Caco-2 (cell line): ENCODE measurements around the gene NPW. TPM values are rescaled to one million over a fixed set of nuclear protein-coding genes. Genes with fewer than 3 reads are reported as not detected.

Experiments
- BruUV-seq: library from RNA; stranded (reverse); fragments of 400-500 nt; replicated peaks from 2 replicates; lab custom pipeline; 2021; lab: Mats Ljungman, UMichigan
- CTCF ChIA-PET: fragments of 300-600 bp; sonication (Branson Sonifier 250); formaldehyde crosslinking; loops from one replicate; lab custom pipeline; 2022; ENCODE audit warnings: antibody characterized with exemption; lab: Charles Lee
- POLR2A ChIA-PET: fragments of 300-600 bp; sonication (Branson Sonifier 250); formaldehyde crosslinking; loops from one replicate; lab custom pipeline; 2022; ENCODE audit warnings: antibody characterized with exemption; lab: Charles Lee
- DNase-seq, 2 experiments: peaks; one replicate each; pipeline versions ENCODE4 v3.0.0 to v3.0.0-alpha.2; 2020 to 2022
- H3K27me3 ChIP-seq: replicated peaks from 2 replicates; pipeline ENCODE4 v1.6.0; 2011; ENCODE audit warnings: low read length; ENCODE audit not compliant: control insufficient read depth, insufficient read depth
- H3K36me3 ChIP-seq: 2 replicates; pipeline ENCODE4 v1.5.1; 2011; ENCODE audit warnings: low read length; ENCODE audit not compliant: control insufficient read depth, insufficient read depth
- H3K4me1 ChIP-seq: fragments of 250-450 bp; sonication (Bioruptor Pico); 2 replicates; pipeline ENCODE4 v1.5.1; 2020; ENCODE audit warnings: mild to moderate bottlenecking
- H3K4me3 ChIP-seq: 2 replicates; pipeline ENCODE4 v1.5.1; 2011; ENCODE audit warnings: low read depth, mild to moderate bottlenecking, control low read depth, low read length
- H3K9me3 ChIP-seq: fragments of 250-450 bp; sonication (Bioruptor Pico); 2 replicates; pipeline ENCODE4 v1.5.1; 2020; ENCODE audit warnings: mild to moderate bottlenecking, moderate library complexity
- H3K27ac Mint-ChIP-seq: one replicate; pipeline ENCODE4 v1.8.0; 2022; ENCODE audit warnings: mixed read lengths; ENCODE audit not compliant: unreplicated experiment
- H3K27me3 Mint-ChIP-seq: one replicate; pipeline ENCODE4 v1.8.0; 2022; ENCODE audit warnings: mixed read lengths; ENCODE audit not compliant: insufficient read depth, unreplicated experiment
- H3K36me3 Mint-ChIP-seq: one replicate; pipeline ENCODE4 v1.8.0; 2022; ENCODE audit warnings: mild to moderate bottlenecking, mixed read lengths; ENCODE audit not compliant: insufficient read depth, unreplicated experiment
- H3K4me1 Mint-ChIP-seq: one replicate; pipeline ENCODE4 v1.8.0; 2022; ENCODE audit warnings: low read depth, mixed read lengths; ENCODE audit not compliant: unreplicated experiment
- H3K4me3 Mint-ChIP-seq: one replicate; pipeline ENCODE4 v1.8.0; 2022; ENCODE audit warnings: mild to moderate bottlenecking, moderate library complexity, mixed read lengths; ENCODE audit not compliant: unreplicated experiment
- H3K9me3 Mint-ChIP-seq: one replicate; pipeline ENCODE4 v1.8.0; 2022; ENCODE audit warnings: mixed read lengths; ENCODE audit not compliant: unreplicated experiment
- CTCF ChIP-seq, 2 experiments: fragments of 200-600 bp in 1 of 2; IDR thresholded peaks; 1 replicate in 1 of 2; 2 replicates in 1 of 2; pipeline versions ENCODE4 v1.5.1 to v1.8.0; 2011 to 2022; ENCODE audit warnings: antibody characterized with exemption in 1 of 2, control low read depth in 1 of 2, inconsistent platforms in 1 of 2, low read depth in 1 of 2, low read length in 1 of 2, mild to moderate bottlenecking in 1 of 2, moderate library complexity in 1 of 2; ENCODE audit not compliant: insufficient read depth in 1 of 2, severe bottlenecking in 1 of 2, unreplicated experiment in 1 of 2
- intact Hi-C: fragments of 100-400 bp; cut with micrococcal nuclease; formaldehyde crosslinking; loops from one replicate; pipeline ENCODE4 v1.10.0; 2022; ENCODE audit not compliant: unreplicated experiment
- total RNA-seq: library from RNA; stranded (reverse); gene quantifications from 2 replicates; pipeline ENCODE4 v1.2.3, GENCODE V29; 2022

The NPW gene
- total RNA-seq, 1 experiment from 2014 or later: 6.1 TPM

- H3K36me3 Mint-ChIP-seq: peaks cover 31% of the 10 kb centered on the region
- TSS peak; percentile 78 for BruUV-seq
- no peak for DNase-seq
- H3K27me3 ChIP-seq: no peaks in the 10 kb centered on the region
- no peak for TF ChIP-seq CTCF (IDR thresholded peaks at IDR 0.05; ENCODE audit: insufficient read depth in 1 of 2, low read depth in 1 of 2, low read length in 1 of 2, severe bottlenecking in 1 of 2, unreplicated experiment in 1 of 2)
- no peaks in the 10 kb centered on the region for H3K9me3 ChIP-seq
- no peaks in the 10 kb centered on the region; the same call in 1 of the 2 replicates for H3K36me3 ChIP-seq
- no peaks in the 10 kb centered on the region for H3K9me3 Mint-ChIP-seq
- intact Hi-C loops: no loop called here
- peaks cover 15% of the 10 kb centered on the region; the same call in 1 of the 2 replicates for H3K4me1 ChIP-seq
- H3K4me3 Mint-ChIP-seq: peak overlapping the region; percentile 77
- H3K4me3 ChIP-seq: peak overlapping the region; percentile 63; the same call in 1 of the 2 replicates
- H3K4me1 Mint-ChIP-seq: peaks cover 5% of the 10 kb centered on the region
- CTCF ChIA-PET: interaction anchor here (1.3 kb wide), 1 partner anchor 132 kb away, joined by 7 read pairs; no protein-coding TSS in a partner anchor
- POLR2A ChIA-PET: interaction anchor here (1.4 to 1.9 kb wide), 2 partner anchors 43 to 147 kb away, joined by 6 to 16 read pairs; partner anchors contain the start of genes RPS2 and TRAF7
- no peaks in the 10 kb centered on the region for H3K27me3 Mint-ChIP-seq
- peak overlapping the region; percentile 53 for H3K27ac Mint-ChIP-seq
These were observed 11.5 kb upstream of the NPW start for GRCh38 chr16:2008009-2008526.

GRCh38 chr16:2008631-2009163 is 10.9 kb upstream of the NPW start:
- TF ChIP-seq CTCF (IDR thresholded peaks at IDR 0.05; ENCODE audit: insufficient read depth in 1 of 2, low read depth in 1 of 2, low read length in 1 of 2, severe bottlenecking in 1 of 2, unreplicated experiment in 1 of 2): no peak
- peak overlapping the region; percentile 77 for H3K4me3 Mint-ChIP-seq
- Histone ChIP-seq H3K36me3 (no peaks in the 10 kb centered on the region; the same call in 1 of the 2 replicates), H3K9me3 (no peaks in the 10 kb centered on the region), H3K27me3 (no peaks in the 10 kb centered on the region), H3K4me3 (peak overlapping the region; percentile 63), H3K4me1 (peaks cover 15% of the 10 kb centered on the region; the same call in 1 of the 2 replicates)
- no peaks in the 10 kb centered on the region for H3K9me3 Mint-ChIP-seq
- peak in 1 of 2 experiments; percentile 26 for DNase-seq
- intact Hi-C loops: no loop called here
- H3K27me3 Mint-ChIP-seq: no peaks in the 10 kb centered on the region
- H3K4me1 Mint-ChIP-seq: peaks cover 5% of the 10 kb centered on the region
- ChIA-PET CTCF (interaction anchor here (0.7 to 1.3 kb wide), 2 partner anchors 11 to 132 kb away, joined by 3 to 7 read pairs; partner anchors contain the start of gene NPW), POLR2A (interaction anchor here (0.7 to 1.9 kb wide), 3 partner anchors 44 to 744 kb away, joined by 4 to 16 read pairs (median 6); partner anchors contain the start of genes RPS2, SRRM2 and TRAF7)
- peak overlapping the region; percentile 53 for H3K27ac Mint-ChIP-seq
- H3K36me3 Mint-ChIP-seq: peaks cover 31% of the 10 kb centered on the region
- no TSS peak for BruUV-seq

GRCh38 chr16:2009164-2009711 is 10.3 kb upstream of the NPW start:
- CTCF ChIA-PET: interaction anchor here (0.7 to 1.3 kb wide), 2 partner anchors 10 to 131 kb away, joined by 3 to 7 read pairs; partner anchors contain the start of gene NPW
- BruUV-seq: no TSS peak
- Histone ChIP-seq H3K9me3 (no peaks in the 10 kb centered on the region), H3K27me3 (no peaks in the 10 kb centered on the region), H3K36me3 (no peaks in the 10 kb centered on the region; the same call in 1 of the 2 replicates), H3K4me1 (peaks cover 15% of the 10 kb centered on the region; the same call in 1 of the 2 replicates), H3K4me3 (peak overlapping the region; percentile 63)
- Mint-ChIP-seq H3K4me1 (peaks cover 5% of the 10 kb centered on the region), H3K36me3 (peaks cover 29% of the 10 kb centered on the region), H3K27me3 (no peaks in the 10 kb centered on the region), H3K4me3 (peak overlapping the region; percentile 77), H3K9me3 (no peaks in the 10 kb centered on the region), H3K27ac (no peak overlapping the region)
- intact Hi-C loops: no loop called here
- POLR2A ChIA-PET: interaction anchor here (0.7 to 1.9 kb wide), 3 partner anchors 45 to 743 kb away, joined by 4 to 16 read pairs (median 6); partner anchors contain the start of genes RPS2, SRRM2 and TRAF7
- DNase-seq: peak in 1 of 2 experiments; percentile 33
- TF ChIP-seq CTCF (IDR thresholded peaks at IDR 0.05; ENCODE audit: insufficient read depth in 1 of 2, low read depth in 1 of 2, low read length in 1 of 2, severe bottlenecking in 1 of 2, unreplicated experiment in 1 of 2): no peak
